Stimulated activated CD4-positive, alpha-beta T cell treated with anti-CD3 and anti-CD28 coated beads, Interleukin-1b, Interleukin-23, amount 100 ng/mL, for 1 hour (primary cell): ENCODE measurements around the gene HOXD12.

ENCODE experiments used
- DNase-seq, 2 donors: peaks; one replicate each; pipeline ENCODE4 v3.0.0-alpha.2; 2020; ENCODE audit warnings: low read depth in 2 of 2

HOXD12 gene

GRCh38 chr2:176130957-176131847 lies 31.6 kb downstream of the HOXD12 start:
- DNase-seq, result no peak

- DNase-seq, result no peak
These were observed 32.2 kb downstream of the HOXD12 start for GRCh38 chr2:176131848-176132158.

DNA sequence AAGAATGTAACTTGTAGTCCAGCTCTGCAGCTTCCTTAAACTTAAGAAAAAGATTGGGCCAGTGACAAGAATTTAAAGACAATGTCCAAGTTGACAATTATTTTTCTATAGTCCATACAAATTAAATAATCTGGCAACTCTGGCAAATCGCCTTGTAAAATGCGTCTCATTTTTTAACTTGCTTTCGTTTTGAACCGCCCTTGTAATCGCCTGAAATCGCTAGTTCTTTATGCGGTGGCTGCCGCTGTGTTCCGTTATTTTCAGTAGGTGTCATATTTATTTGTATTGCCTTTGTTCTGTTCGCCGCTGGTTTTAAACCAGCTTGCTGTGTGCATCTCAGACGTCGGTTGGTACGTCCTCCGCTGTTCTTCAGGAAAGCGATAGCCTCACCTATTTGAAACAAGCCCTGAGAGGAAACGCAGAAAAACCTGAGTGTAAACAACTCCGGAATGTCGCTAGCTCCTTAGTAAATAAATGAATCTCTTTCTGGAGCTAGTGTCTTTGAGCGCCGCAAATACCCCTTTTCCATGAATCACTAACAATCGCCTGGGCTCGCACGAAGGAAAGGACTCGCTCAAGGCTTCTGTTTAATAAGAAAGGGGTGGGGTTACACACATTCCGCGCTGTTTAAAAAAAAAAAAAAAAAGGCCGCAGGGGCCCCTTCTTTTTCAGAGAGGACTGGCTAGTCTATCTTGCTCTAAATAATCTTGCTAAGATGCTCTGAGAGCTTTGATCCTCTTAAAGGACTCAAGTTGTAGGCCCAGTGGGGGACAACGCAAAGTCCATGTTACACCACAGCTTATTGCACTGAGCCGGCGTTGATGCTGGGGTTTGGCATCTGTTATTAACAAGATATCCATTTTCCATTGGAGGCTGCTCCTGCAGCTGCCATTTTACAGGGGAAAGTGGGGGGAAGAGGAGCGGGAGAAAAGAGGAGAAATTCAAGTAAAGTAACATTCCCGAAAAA lies 32.9 kb downstream of the HOXD12 start:
- no peak for DNase-seq

DNA sequence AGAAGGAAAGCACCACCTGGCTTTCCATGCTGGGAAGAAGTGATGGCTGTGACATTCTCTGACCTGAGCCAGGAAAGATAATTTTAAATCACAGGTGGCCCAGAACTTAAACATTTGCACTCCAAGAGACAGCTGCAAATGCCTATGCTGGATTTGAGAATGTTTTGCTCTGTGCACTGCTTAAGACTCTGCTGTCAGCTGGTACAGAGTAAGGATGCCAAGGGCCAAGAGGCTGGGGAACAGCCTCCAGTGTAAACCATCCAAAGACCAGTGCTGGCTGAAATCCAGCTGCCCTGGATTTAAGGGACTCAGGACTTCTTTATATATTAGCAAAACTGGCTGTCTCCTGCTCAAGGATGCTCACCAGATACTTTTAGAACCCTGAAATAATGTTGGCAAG lies 33.8 kb downstream of the HOXD12 start:
- DNase-seq, result no peak

DNA sequence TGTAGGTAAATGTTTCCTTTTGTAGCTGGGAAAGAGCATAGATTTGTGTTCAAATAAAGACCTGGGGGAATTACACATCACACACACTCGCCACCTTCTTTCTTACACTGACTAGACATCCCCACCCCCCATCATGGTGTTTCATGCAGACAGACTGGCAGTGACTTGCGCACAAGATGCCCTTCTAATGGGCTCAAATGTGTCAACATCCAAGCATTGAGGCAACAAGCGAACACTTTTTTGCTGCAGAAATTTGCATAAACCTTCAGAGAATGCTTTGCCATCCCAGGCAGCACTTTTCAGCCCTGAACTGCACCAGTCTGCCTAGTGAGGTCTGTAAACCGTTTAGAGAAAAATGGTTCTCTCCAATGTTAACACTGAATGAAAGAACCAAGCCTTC lies 34.4 kb downstream of the HOXD12 start:
- DNase-seq, result no peak

DNA sequence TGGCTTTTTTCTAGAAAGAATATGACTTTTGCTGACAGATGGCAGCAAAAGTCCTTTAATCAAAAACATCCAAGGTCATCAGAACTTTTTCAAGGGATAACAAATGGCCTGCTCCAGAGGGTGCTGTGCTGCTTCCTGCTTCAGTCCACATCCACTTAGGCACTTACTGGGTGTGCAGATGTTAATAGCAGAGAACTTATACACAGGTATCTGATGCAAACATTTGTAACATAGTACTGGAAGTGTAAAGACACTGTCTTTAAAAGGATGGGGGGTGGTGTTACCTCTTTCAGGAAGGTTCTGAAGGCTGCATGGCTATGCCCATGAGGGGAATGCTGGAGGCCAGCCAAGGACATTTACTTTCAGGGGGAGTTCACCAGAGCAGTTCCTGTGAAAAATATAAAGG lies 35.4 kb downstream of the HOXD12 start:
- no peak for DNase-seq

- no peak for DNase-seq
These were observed 37.0 kb downstream of the HOXD12 start for GRCh38 chr2:176136374-176137251.

DNA sequence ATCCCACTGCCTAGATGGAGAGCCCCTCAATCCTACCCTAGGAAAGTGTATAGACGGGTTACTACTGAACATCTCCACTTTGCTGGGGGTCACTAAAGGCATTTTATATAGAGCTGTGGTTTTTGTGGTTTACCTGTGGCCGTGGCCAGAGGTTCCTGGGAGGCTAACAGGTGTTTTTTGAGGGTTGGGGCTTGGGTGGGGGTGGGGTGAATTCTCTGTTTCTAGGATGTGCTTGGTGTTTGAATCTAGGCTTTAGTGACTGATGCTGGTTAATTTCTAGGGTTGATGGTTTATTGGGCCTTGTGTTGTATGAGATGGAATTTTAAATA lies 37.6 kb downstream of the HOXD12 start:
- DNase-seq, result no peak

DNA sequence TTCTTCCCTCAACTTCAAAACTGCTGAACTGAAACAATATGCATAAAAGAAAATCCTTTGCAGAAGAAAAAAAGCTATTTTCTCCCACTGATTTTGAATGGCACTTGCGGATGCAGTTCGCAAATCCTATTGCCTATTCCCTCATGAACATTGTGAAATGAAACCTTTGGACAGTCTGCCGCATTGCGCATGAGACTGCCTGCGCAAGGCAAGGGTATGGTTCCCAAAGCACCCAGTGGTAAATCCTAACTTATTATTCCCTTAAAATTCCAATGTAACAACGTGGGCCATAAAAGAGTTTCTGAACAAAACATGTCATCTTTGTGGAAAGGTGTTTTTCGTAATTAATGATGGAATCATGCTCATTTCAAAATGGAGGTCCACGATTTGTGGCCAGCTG lies 38.3 kb downstream of the HOXD12 start:
- no peak for DNase-seq

- DNase-seq, result no peak
These were observed 38.9 kb downstream of the HOXD12 start for GRCh38 chr2:176138526-176138922.

DNA sequence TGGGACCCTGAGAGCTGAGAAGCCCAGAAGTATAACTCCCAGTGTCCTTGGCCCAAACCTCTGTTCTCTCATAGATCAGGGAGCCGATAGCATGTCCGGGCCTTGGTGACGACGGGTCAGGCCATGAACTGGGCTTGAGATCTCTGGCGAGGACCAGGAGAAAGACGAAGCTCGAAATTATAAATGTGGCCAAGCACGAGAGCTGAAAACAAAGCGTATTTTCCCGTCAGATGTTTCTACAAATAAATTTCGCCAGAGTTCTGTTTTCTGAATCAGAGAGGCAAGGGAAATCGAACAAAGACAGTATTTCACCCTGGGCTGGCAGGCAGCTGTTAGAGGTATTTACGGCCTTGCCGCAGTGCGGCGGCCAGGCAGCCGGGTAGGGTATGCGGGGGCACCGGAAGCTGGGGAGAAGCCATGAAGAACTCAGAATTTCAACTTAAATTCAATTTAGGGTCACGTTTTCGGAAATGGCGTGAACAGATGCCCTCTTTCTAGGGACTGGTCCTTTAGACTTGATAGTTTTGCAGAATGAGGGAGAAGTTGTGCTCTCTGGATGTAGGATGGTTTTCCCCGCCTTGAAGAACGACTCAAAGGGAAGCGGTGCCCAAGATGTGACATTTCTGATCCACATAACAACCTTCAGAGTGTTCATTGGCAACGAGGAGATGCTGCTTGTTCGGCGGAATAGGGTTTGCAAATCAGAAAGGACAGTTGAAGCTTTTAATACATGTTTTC lies 39.5 kb downstream of the HOXD12 start:
- DNase-seq, result no peak

DNA sequence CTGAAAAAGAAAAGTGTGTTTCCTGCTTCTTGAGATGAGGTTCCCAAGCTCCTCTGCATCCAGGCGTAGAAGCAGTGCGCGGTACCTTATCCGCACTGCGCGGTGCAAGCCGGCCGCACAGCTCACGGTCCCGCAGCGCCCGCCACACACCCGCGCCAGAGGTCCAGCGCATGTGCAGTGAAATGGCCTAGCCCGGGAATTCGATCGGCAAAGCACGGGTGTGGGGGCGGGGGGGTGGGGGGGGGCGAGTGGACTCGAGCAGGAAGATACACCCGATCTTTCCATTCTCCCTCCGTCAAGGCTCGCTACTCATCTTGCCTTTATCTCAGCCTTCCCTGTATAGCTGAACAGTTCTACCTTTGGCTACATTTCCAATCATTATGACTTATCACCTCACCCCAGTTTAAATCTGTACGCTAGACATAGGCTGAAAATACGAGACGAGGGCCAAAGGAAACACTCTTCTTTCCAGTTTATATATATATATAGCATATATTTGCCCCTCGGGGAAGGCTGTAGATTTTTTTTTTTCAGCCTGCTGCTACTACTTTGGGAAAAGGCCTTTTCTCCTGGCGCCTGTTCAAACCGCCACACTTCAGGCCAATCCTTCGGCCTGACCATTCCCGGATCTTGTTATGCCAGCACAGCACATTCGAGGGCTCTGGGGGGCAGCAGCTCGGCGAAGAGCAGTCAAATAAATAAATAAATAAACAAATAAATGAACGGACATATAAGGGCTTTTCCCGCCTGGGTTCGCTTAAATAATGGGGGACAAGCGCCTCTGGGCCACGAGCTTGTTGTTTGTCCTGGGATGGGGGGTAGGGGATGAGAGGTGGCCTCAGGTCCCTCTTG lies 40.3 kb downstream of the HOXD12 start:
- DNase-seq, result no peak

- peak in 1 of 2 donors; percentile 44 for DNase-seq
These were observed 41.1 kb downstream of the HOXD12 start for GRCh38 chr2:176140513-176141317.

DNA sequence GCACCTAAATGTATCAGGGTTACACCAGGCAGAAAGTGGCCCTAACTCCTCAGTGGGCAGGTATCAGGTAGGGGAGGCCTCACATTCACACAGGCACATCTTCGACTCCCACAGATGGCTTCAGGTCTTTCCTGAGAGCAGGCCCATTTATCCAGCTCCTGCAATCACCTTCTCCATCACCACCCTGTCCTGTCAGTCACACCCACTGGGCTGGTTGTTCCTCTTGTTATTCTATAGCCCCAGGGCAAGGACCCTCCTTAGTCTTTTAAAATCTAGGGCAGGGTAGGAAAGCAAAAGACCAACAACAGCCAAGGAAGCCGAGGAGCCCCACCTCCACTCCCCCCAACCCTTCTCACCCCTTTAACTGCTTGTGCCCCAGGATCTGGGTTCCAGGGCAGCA lies 42.7 kb downstream of the HOXD12 start:
- no peak for DNase-seq

GRCh38 chr2:176145085-176145969 lies 45.7 kb downstream of the HOXD12 start:
- no peak for DNase-seq

- DNase-seq, result no peak
These were observed 46.5 kb downstream of the HOXD12 start for GRCh38 chr2:176146101-176146500.

- DNase-seq, result no peak
These were observed 47.0 kb downstream of the HOXD12 start for GRCh38 chr2:176146645-176147044.

- DNase-seq, result no peak
These were observed 47.7 kb downstream of the HOXD12 start for GRCh38 chr2:176147210-176147799.
